NT2/D1 (cell line): Measurements from ENCODE around the gene EXOC2.

Source experiments
- DNase-seq: peaks from one replicate; pipeline ENCODE4 v3.0.0-alpha.2; 2011; ENCODE audit warnings: low read depth, low spot score
- H3K27me3 ChIP-seq: 2 replicates; pipeline ENCODE4 v1.6.0; 2011; ENCODE audit warnings: mild to moderate bottlenecking; ENCODE audit not compliant: insufficient read length, insufficient read depth
- H3K36me3 ChIP-seq: 2 replicates; pipeline ENCODE4 v1.6.1; 2011; ENCODE audit warnings: mild to moderate bottlenecking, low read length, mixed read lengths; ENCODE audit not compliant: insufficient read depth, insufficient read length
- H3K4me1 ChIP-seq: 2 replicates; pipeline ENCODE4 v1.5.1; 2011; ENCODE audit not compliant: insufficient read depth, insufficient read length
- H3K4me3 ChIP-seq: 2 replicates; pipeline ENCODE4 v1.5.1; 2011; ENCODE audit warnings: low read depth; ENCODE audit not compliant: insufficient read length
- H3K9ac ChIP-seq: 2 replicates; pipeline ENCODE4 v1.6.0; 2011; ENCODE audit warnings: low read depth; ENCODE audit not compliant: insufficient read length
- H3K9me3 ChIP-seq: 2 replicates; pipeline ENCODE4 v1.5.1; 2011; ENCODE audit warnings: mild to moderate bottlenecking, low read length; ENCODE audit not compliant: insufficient read depth
- SUZ12 ChIP-seq: IDR thresholded peaks from 2 replicates; pipeline ENCODE4 v1.6.1; 2011; ENCODE audit not compliant: insufficient read length, insufficient read depth; ENCODE audit errors: extremely low read depth
- YY1 ChIP-seq: IDR thresholded peaks from 2 replicates; pipeline ENCODE4 v1.6.1; 2011; ENCODE audit not compliant: insufficient read length, insufficient read depth
- ZNF274 ChIP-seq: IDR thresholded peaks from 2 replicates; pipeline ENCODE4 v1.6.1; 2011; ENCODE audit warnings: mild to moderate bottlenecking, low read depth, low read length

Gene EXOC2

DNA sequence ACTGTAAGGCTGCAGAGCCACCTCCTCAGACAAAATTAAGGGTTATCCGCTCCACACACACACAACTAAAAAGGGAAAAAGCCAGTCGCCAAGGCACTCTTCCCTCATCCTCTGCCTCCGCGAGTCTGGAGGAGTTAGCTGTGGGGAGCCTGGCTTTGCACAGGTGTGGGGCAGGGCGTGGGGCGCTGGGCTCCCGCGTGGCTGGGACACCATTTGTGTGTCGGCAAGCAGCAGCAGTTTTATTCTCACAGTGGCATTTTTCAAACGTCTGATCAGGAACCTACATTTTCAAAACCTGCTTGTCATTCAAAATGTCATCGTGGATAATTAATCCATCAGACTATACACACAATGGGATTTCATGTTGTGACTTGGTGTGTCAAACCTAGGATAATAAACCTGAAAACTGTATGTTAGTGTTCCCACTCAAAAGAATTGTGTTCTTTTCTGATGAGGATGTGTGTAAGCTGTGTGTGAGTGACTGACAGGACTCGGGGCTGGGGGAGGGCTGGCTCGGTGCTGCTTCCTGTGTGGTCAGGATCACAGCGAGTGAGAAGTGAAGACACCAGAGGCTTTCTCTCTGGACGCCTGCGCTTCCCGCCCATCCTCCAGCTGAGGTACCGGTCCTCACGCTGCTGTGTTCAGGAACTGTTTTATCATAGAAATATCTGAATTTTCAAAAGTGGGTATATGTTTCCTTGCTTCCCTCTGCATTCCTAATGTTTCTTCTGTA is 218.3 kb downstream of the EXOC2 start:
- peaks cover 6% of the 10 kb centered on the region for H3K4me1 ChIP-seq
- no peak overlapping the region for H3K9ac ChIP-seq
- TF ChIP-seq YY1 (no peak), ZNF274 (no peak), SUZ12 (no peak)
- DNase-seq: no peak
- no peak overlapping the region for H3K4me3 ChIP-seq
- H3K9me3 ChIP-seq: no peaks in the 10 kb centered on the region
- H3K27me3 ChIP-seq: no peaks in the 10 kb centered on the region
- no peaks in the 10 kb centered on the region for H3K36me3 ChIP-seq

GRCh38 chr6:473768-474452 is 219.0 kb downstream of the EXOC2 start:
- no peak overlapping the region for H3K4me3 ChIP-seq
- DNase-seq: peak; percentile 1
- H3K27me3 ChIP-seq: no peaks in the 10 kb centered on the region
- TF ChIP-seq ZNF274 (no peak), YY1 (no peak), SUZ12 (no peak)
- no peak overlapping the region for H3K9ac ChIP-seq
- H3K4me1 ChIP-seq: peaks cover 6% of the 10 kb centered on the region
- H3K36me3 ChIP-seq: no peaks in the 10 kb centered on the region
- no peaks in the 10 kb centered on the region for H3K9me3 ChIP-seq

GRCh38 chr6:473356-473755 is 219.6 kb downstream of the EXOC2 start:
- peaks cover 6% of the 10 kb centered on the region for H3K4me1 ChIP-seq
- no peaks in the 10 kb centered on the region for H3K36me3 ChIP-seq
- no peak overlapping the region for H3K9ac ChIP-seq
- H3K4me3 ChIP-seq: no peak overlapping the region
- H3K9me3 ChIP-seq: no peaks in the 10 kb centered on the region
- no peaks in the 10 kb centered on the region for H3K27me3 ChIP-seq
- TF ChIP-seq ZNF274 (no peak), SUZ12 (no peak), YY1 (no peak)
- no peak for DNase-seq

- no peaks in the 10 kb centered on the region for H3K9me3 ChIP-seq
- H3K27me3 ChIP-seq: no peaks in the 10 kb centered on the region
- no peaks in the 10 kb centered on the region for H3K36me3 ChIP-seq
- DNase-seq: no peak
- no peak for TF ChIP-seq YY1
- no peak for TF ChIP-seq SUZ12
- no peak for TF ChIP-seq ZNF274
- no peak overlapping the region for H3K4me3 ChIP-seq
- H3K4me1 ChIP-seq: peaks cover 7% of the 10 kb centered on the region
- no peak overlapping the region for H3K9ac ChIP-seq
Observed at GRCh38 chr6:470901-471448, 222.0 kb downstream of the EXOC2 start.

- H3K4me1 ChIP-seq: peaks cover 8% of the 10 kb centered on the region
Observed at GRCh38 chr6:470051-470900, 222.7 kb downstream of the EXOC2 start.

GRCh38 chr6:467671-468082 is 225.3 kb downstream of the EXOC2 start:
- Histone ChIP-seq H3K9me3 (no peaks in the 10 kb centered on the region), H3K27me3 (no peaks in the 10 kb centered on the region), H3K9ac (no peak overlapping the region), H3K36me3 (no peaks in the 10 kb centered on the region), H3K4me3 (no peak overlapping the region), H3K4me1 (peaks cover 3% of the 10 kb centered on the region)
- no peak for DNase-seq
- TF ChIP-seq YY1: no peak
- no peak for TF ChIP-seq ZNF274
- no peak for TF ChIP-seq SUZ12

More at GRCh38 chr6:470051-470900, 222.7 kb downstream of the EXOC2 start:
- DNase-seq: no peak
- Histone ChIP-seq H3K27me3 (no peaks in the 10 kb centered on the region), H3K9me3 (no peaks in the 10 kb centered on the region), H3K36me3 (no peaks in the 10 kb centered on the region), H3K9ac (no peak overlapping the region), H3K4me3 (no peak overlapping the region)
- no peak for TF ChIP-seq SUZ12
- TF ChIP-seq YY1: no peak
- TF ChIP-seq ZNF274: no peak

- H3K9ac ChIP-seq: no peak overlapping the region
- H3K9me3 ChIP-seq: no peaks in the 10 kb centered on the region
- peaks cover 3% of the 10 kb centered on the region for H3K4me1 ChIP-seq
- DNase-seq: no peak
- TF ChIP-seq ZNF274 (no peak), YY1 (no peak), SUZ12 (no peak)
- H3K36me3 ChIP-seq: no peaks in the 10 kb centered on the region
- H3K4me3 ChIP-seq: no peak overlapping the region
- no peaks in the 10 kb centered on the region for H3K27me3 ChIP-seq
Observed at GRCh38 chr6:467111-467510, 225.8 kb downstream of the EXOC2 start.
